ENCODE measurements around the gene WDR11. TPM values are rescaled to one million over a fixed set of nuclear protein-coding genes. Genes with fewer than 3 reads are reported as not detected.

The WDR11 gene
- total RNA-seq, 1 donor from 2014 or later, result 70.9 TPM

GRCh38 chr10:120827251-120827875 is 23.8 kb upstream of the WDR11 start:
- no peak for TF ChIP-seq EZH2 (IDR thresholded peaks at IDR 0.05)
- TF ChIP-seq EZH2phosphoT487 (IDR thresholded peaks at IDR 0.05), result no peak
- no peak for TF ChIP-seq CTCF (IDR thresholded peaks at IDR 0.05)
- H4K20me1 ChIP-seq (ENCODE audit: low read depth), result no peaks in the 10 kb centered on the region
- DNase-seq (ENCODE audit: low spot score), result no peak
- H3K4me2 ChIP-seq, result no peak overlapping the region
- H3K4me3 ChIP-seq, result no peak overlapping the region
- no peaks in the 10 kb centered on the region for H3K36me3 ChIP-seq
- H3K79me2 ChIP-seq (ENCODE audit: low read depth), result no peaks in the 10 kb centered on the region
- Mint-ChIP-seq H3K4me1 (peaks cover 10% of the 10 kb centered on the region), H3K27ac (no peak overlapping the region), H3K27me3 (ENCODE audit: insufficient read depth, low read depth) (no peaks in the 10 kb centered on the region), H3K4me3 (no peak overlapping the region), H3K9me3 (no peaks in the 10 kb centered on the region), H3K36me3 (no peaks in the 10 kb centered on the region)
- peaks cover 5% of the 10 kb centered on the region for H3K4me1 ChIP-seq
- no peaks in the 10 kb centered on the region for H3K9me3 ChIP-seq (ENCODE audit: low read depth)
- no peak overlapping the region for H3K27ac ChIP-seq
- no peaks in the 10 kb centered on the region for H3K27me3 ChIP-seq
- H3K9ac ChIP-seq, result no peak overlapping the region
- H2AFZ ChIP-seq (replicated peaks), result no peak overlapping the region
- no peaks in the 10 kb centered on the region for H3F3A ChIP-seq (ENCODE audit: low read depth)

- Histone ChIP-seq H3K9ac (no peak overlapping the region), H3K4me2 (no peak overlapping the region), H3K4me1 (no peaks in the 10 kb centered on the region), H3K27ac (no peak overlapping the region), H3K4me3 (no peak overlapping the region), H4K20me1 (ENCODE audit: low read depth) (no peaks in the 10 kb centered on the region), H3F3A (ENCODE audit: low read depth) (no peaks in the 10 kb centered on the region), H2AFZ (replicated peaks) (no peak overlapping the region), H3K36me3 (no peaks in the 10 kb centered on the region), H3K79me2 (ENCODE audit: low read depth) (no peaks in the 10 kb centered on the region), H3K9me3 (ENCODE audit: low read depth) (no peaks in the 10 kb centered on the region), H3K27me3 (no peaks in the 10 kb centered on the region)
- no peak for DNase-seq (ENCODE audit: low spot score)
- Mint-ChIP-seq H3K4me1 (peaks cover 14% of the 10 kb centered on the region), H3K4me3 (no peak overlapping the region), H3K27ac (no peak overlapping the region), H3K27me3 (ENCODE audit: insufficient read depth, low read depth) (peaks cover 2% of the 10 kb centered on the region), H3K36me3 (no peaks in the 10 kb centered on the region), H3K9me3 (no peaks in the 10 kb centered on the region)
- TF ChIP-seq CTCF (IDR thresholded peaks at IDR 0.05), result no peak
- no peak for TF ChIP-seq EZH2phosphoT487 (IDR thresholded peaks at IDR 0.05)
- TF ChIP-seq EZH2 (IDR thresholded peaks at IDR 0.05), result no peak
Observed at GRCh38 chr10:120828763-120829319, 22.3 kb upstream of the WDR11 start.

GRCh38 chr10:120832106-120832505 is 19.1 kb upstream of the WDR11 start:
- Mint-ChIP-seq H3K27me3 (ENCODE audit: insufficient read depth, low read depth) (peaks cover 5% of the 10 kb centered on the region), H3K36me3 (no peaks in the 10 kb centered on the region), H3K9me3 (no peaks in the 10 kb centered on the region), H3K4me1 (peaks cover 5% of the 10 kb centered on the region), H3K27ac (no peak overlapping the region), H3K4me3 (no peak overlapping the region)
- no peaks in the 10 kb centered on the region for H3F3A ChIP-seq (ENCODE audit: low read depth)
- H3K79me2 ChIP-seq (ENCODE audit: low read depth), result no peaks in the 10 kb centered on the region
- no peaks in the 10 kb centered on the region for H4K20me1 ChIP-seq (ENCODE audit: low read depth)
- DNase-seq (ENCODE audit: low spot score), result no peak
- no peak overlapping the region for H2AFZ ChIP-seq (replicated peaks)
- H3K4me1 ChIP-seq, result no peaks in the 10 kb centered on the region
- no peak overlapping the region for H3K4me3 ChIP-seq
- no peaks in the 10 kb centered on the region for H3K27me3 ChIP-seq
- no peaks in the 10 kb centered on the region for H3K36me3 ChIP-seq
- no peak overlapping the region for H3K4me2 ChIP-seq
- H3K9ac ChIP-seq, result no peak overlapping the region
- no peak overlapping the region for H3K27ac ChIP-seq
- H3K9me3 ChIP-seq (ENCODE audit: low read depth), result no peaks in the 10 kb centered on the region
- TF ChIP-seq EZH2phosphoT487 (IDR thresholded peaks at IDR 0.05), result no peak
- TF ChIP-seq EZH2 (IDR thresholded peaks at IDR 0.05), result no peak
- TF ChIP-seq CTCF (IDR thresholded peaks at IDR 0.05), result no peak
